GM19452 (cell line): ENCODE results near the gene KLHL17.

Experiments used
- ATAC-seq: cut with Tn5 transposase; IDR thresholded peaks from one replicate; pipeline ENCODE4 v1.9.1; 2021; ENCODE audit not compliant: unreplicated experiment

Gene KLHL17

GRCh38 chr1:921011-921837 is 39.2 kb upstream of the KLHL17 start:
- no peak for ATAC-seq

GRCh38 chr1:923131-923990 is 37.0 kb upstream of the KLHL17 start, which contains the start of gene SAMD11:
TSS of gene SAMD11 (plus strand) at chr1:923923. CDS start at chr1:924432, 509 bp downstream.
- ATAC-seq: no peak

- no peak for ATAC-seq
Measured at GRCh38 chr1:923991-924655, 36.3 kb upstream of the KLHL17 start.

- no peak for ATAC-seq
Measured at GRCh38 chr1:924656-925560, 35.5 kb upstream of the KLHL17 start.

GRCh38 chr1:925561-926421 is 34.6 kb upstream of the KLHL17 start:
- no peak for ATAC-seq

GRCh38 chr1:927234-927633 is 33.1 kb upstream of the KLHL17 start:
- no peak for ATAC-seq

GRCh38 chr1:927748-928147 is 32.6 kb upstream of the KLHL17 start:
- ATAC-seq: no peak

- ATAC-seq: no peak
Measured at GRCh38 chr1:928825-929661, 31.3 kb upstream of the KLHL17 start.

GRCh38 chr1:929712-930632 is 30.4 kb upstream of the KLHL17 start:
- no peak for ATAC-seq

- ATAC-seq: no peak
Measured at GRCh38 chr1:930633-931138, 29.7 kb upstream of the KLHL17 start.

- no peak for ATAC-seq
Measured at GRCh38 chr1:931380-932172, 28.8 kb upstream of the KLHL17 start.

GRCh38 chr1:932173-932510 is 28.2 kb upstream of the KLHL17 start:
- no peak for ATAC-seq

- ATAC-seq: no peak
Measured at GRCh38 chr1:932776-933602, 27.4 kb upstream of the KLHL17 start.

- ATAC-seq: no peak
Measured at GRCh38 chr1:933603-933940, 26.8 kb upstream of the KLHL17 start.

GRCh38 chr1:934991-935750 is 25.2 kb upstream of the KLHL17 start:
- no peak for ATAC-seq
